GM12891 (cell line): ENCODE data around the gene CHAC1.

ENCODE experiments used
- POLR2A ChIP-seq: IDR thresholded peaks from 2 replicates; pipeline ENCODE4 v1.6.1; 2011; ENCODE audit warnings: low read depth, low read length, control low read depth
- POLR2AphosphoS5 ChIP-seq: IDR thresholded peaks from 2 replicates; pipeline ENCODE4 v1.6.1; 2011; ENCODE audit warnings: low read depth, low read length, control low read depth
- TAF1 ChIP-seq: IDR thresholded peaks from 2 replicates; pipeline ENCODE4 v1.6.1; 2011; ENCODE audit warnings: low read depth, low read length, control low read depth

DNA sequence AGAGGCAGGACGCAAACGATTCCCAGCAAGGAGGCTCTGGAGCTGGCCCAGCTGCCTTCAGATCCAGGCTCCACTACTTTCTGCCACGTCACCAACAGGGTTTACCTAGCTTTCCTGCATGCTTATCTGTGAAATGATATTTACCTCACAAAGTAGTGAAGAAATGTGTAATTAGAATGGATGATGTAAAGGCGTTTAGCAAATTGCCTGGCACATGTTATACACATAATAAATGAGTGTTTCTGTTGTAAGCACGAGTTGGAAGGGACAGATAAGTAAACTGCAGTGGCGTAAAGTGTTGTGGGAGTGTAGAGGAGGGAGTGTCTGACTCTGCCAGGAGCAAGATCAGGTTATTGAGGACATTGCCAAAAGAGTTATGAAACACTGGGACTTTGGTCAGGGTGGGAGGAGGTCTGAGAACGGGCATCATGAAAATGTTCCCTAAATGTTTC is 3.5 kb upstream of the CHAC1 start:
- TF ChIP-seq POLR2A, result no peak
- TF ChIP-seq TAF1, result no peak
- no peak for TF ChIP-seq POLR2AphosphoS5
